OCI-LY3 (cell line): ENCODE data around the gene GPR132.

Experiments
- CTCF ChIP-seq: fragments of 200-600, 300-600 bp; sonication (generic); IDR thresholded peaks from 2 replicates; pipeline ENCODE4 v1.5.1; 2014; ENCODE audit warnings: antibody characterized with exemption, low read length, low read depth
- EZH2phosphoT487 ChIP-seq: fragments of 200-600 bp; shearing (Covaris generic); IDR thresholded peaks from 2 replicates; pipeline ENCODE4 v1.6.1; 2018; ENCODE audit warnings: antibody characterized with exemption, mixed run types, low read depth

- no peak for TF ChIP-seq CTCF
- TF ChIP-seq EZH2phosphoT487, result no peak
Measured at GRCh38 chr14:105030194-105030593, 35.0 kb downstream of the GPR132 start.
